ENCODE measurements around the gene AKT1. TPM values are rescaled to one million over a fixed set of nuclear protein-coding genes. Genes with fewer than 3 reads are reported as not detected.
"Not testable (repeated sequence)": the region's sequence is repeated elsewhere in the genome, so short reads cannot be mapped to it uniquely, and the experiment has no call there.

The AKT1 gene
- total RNA-seq: 100 to 1,000 TPM; 110 to 126 TPM

GRCh38 chr14:104794993-104795780, at the start of gene AKT1:
TSS of gene AKT1 (minus strand) at chr14:104795748. CDS start at chr14:104792643, 3,105 bp downstream.
- CTCF ChIA-PET: interaction anchor here (1.1 to 1.8 kb wide), 2 partner anchors 27 to 43 kb away, joined by 4 to 11 read pairs; partner anchors contain the start of gene SIVA1

GRCh38 chr14:104845033-104845666, 49.6 kb upstream of the AKT1 start:
- peaks cover 3% of the 10 kb centered on the region for H3K4me1 Mint-ChIP-seq
- DNase-seq (no peak), ATAC-seq (no peak)
- H3K9me3 Mint-ChIP-seq (ENCODE audit: low read depth): no peaks in the 10 kb centered on the region
- H3K27ac Mint-ChIP-seq: no peak overlapping the region
- intact Hi-C loops (cut with DNase I, micrococcal nuclease): no loop called here
- ChIA-PET CTCF (interaction anchor here (0.9 kb wide), 1 partner anchor 24 kb away, joined by 3 read pairs; no protein-coding TSS in a partner anchor), POLR2A (no interaction called here)
- H3K27me3 Mint-ChIP-seq: peaks cover 33% of the 10 kb centered on the region
- no peaks in the 10 kb centered on the region for H3K36me3 Mint-ChIP-seq (ENCODE audit: low read depth)
- no peak overlapping the region for H3K4me3 Mint-ChIP-seq

More at GRCh38 chr14:104794993-104795780, at the start of gene AKT1:
- peaks cover 2% of the 10 kb centered on the region for H3K36me3 Mint-ChIP-seq (ENCODE audit: low read depth)
- H3K4me3 Mint-ChIP-seq: peak within 1 kb of the TSS; percentile 83
- no peaks in the 10 kb centered on the region for H3K9me3 Mint-ChIP-seq (ENCODE audit: low read depth)
- peaks cover 35% of the 10 kb centered on the region for H3K4me1 Mint-ChIP-seq
- POLR2A ChIA-PET: interaction anchor here (0.6 to 1.4 kb wide), 3 partner anchors 43 to 880 kb away, joined by 4 to 5 read pairs (median 4); partner anchors contain the start of gene SIVA1
- no peaks in the 10 kb centered on the region for H3K27me3 Mint-ChIP-seq
- peak within 1 kb of the TSS; percentile 72 for H3K27ac Mint-ChIP-seq
- intact Hi-C loops (cut with DNase I, micrococcal nuclease): loop anchor here (1.0 to 2.0 kb wide), 5 partner anchors 18 to 696 kb away; partner anchors contain the start of genes SIVA1 (in 1 of the 2) and TEDC1 (in 1 of the 2)
- peak; percentile 44 for ATAC-seq
- peak; percentile 48 for DNase-seq

- CTCF ChIA-PET: interaction anchor here (0.9 kb wide), 1 partner anchor 23 kb away, joined by 3 read pairs; no protein-coding TSS in a partner anchor
- Mint-ChIP-seq H3K4me3 (no peak overlapping the region), H3K27me3 (peaks cover 33% of the 10 kb centered on the region), H3K36me3 (ENCODE audit: low read depth) (no peaks in the 10 kb centered on the region), H3K27ac (no peak overlapping the region), H3K4me1 (peaks cover 3% of the 10 kb centered on the region), H3K9me3 (ENCODE audit: low read depth) (no peaks in the 10 kb centered on the region)
- intact Hi-C loops (cut with DNase I, micrococcal nuclease): no loop called here
- POLR2A ChIA-PET: interaction anchor here (0.7 kb wide), 1 partner anchor 31 kb away, joined by 9 read pairs; no protein-coding TSS in a partner anchor
- DNase-seq (no peak), ATAC-seq (no peak)
Observed at GRCh38 chr14:104844306-104845032, 48.9 kb upstream of the AKT1 start.

DNA sequence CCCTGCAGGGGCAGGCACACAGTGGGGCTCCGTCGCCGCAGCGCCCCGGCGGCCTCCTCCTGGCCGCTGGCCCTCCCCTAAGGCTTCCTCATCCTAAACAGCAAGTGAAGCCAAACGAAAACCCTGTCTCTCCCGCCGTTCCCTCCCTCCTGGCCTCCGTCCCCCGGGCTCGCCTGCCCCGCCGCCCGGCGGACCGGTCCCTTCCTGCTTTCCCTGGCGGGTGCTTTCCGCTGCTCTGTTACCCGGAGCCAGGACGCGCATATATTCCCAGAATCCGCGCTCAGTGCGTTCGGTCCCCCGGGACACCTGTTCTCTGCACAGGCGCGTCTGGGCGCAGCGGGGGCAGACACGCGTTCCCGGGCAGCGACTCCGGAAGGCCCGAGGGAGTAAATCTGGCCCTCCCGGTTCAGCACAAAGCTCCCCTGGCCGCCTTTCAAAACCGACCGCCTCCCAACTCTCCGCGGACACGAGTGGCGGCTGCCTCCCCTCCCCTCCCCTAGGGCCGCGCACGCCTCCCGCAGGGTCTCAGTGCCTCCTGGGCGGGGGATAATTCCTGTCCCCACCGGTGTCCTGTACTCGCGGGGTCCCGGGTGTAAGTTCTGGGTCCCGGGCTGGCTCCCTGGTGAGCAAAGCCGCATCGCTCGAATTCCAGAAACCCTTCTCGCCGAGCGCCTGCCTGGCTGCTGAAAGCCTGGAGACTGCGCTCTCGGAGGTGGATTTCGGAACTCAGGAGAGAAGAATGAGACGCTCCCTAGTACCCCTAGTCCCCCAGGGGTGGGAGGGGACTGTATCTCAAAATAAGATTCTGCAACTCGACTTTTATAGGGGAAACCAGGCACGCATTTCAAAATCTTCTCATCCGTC, 48.1 kb upstream of the AKT1 start:
- Mint-ChIP-seq H3K27ac (no peak overlapping the region), H3K27me3 (peaks cover 33% of the 10 kb centered on the region), H3K36me3 (ENCODE audit: low read depth) (no peaks in the 10 kb centered on the region), H3K4me3 (no peak overlapping the region), H3K4me1 (peaks cover 3% of the 10 kb centered on the region), H3K9me3 (ENCODE audit: low read depth) (no peaks in the 10 kb centered on the region)
- CTCF ChIA-PET: no interaction called here
- no peak for ATAC-seq
- no peak for DNase-seq
- intact Hi-C loops (cut with DNase I, micrococcal nuclease): no loop called here
- POLR2A ChIA-PET: interaction anchor here (0.7 kb wide), 1 partner anchor 30 kb away, joined by 9 read pairs; no protein-coding TSS in a partner anchor

GRCh38 chr14:104843006-104843405, 47.5 kb upstream of the AKT1 start:
- Mint-ChIP-seq H3K4me1 (peaks cover 3% of the 10 kb centered on the region), H3K4me3 (no peak overlapping the region), H3K36me3 (ENCODE audit: low read depth) (no peaks in the 10 kb centered on the region), H3K27ac (no peak overlapping the region), H3K9me3 (ENCODE audit: low read depth) (no peaks in the 10 kb centered on the region), H3K27me3 (peaks cover 33% of the 10 kb centered on the region)
- ATAC-seq (no peak), DNase-seq (no peak)
- intact Hi-C loops (cut with DNase I, micrococcal nuclease): no loop called here
- ChIA-PET POLR2A (no interaction called here), CTCF (interaction anchor here (1.2 kb wide), 1 partner anchor 91 kb away, joined by 5 read pairs; no protein-coding TSS in a partner anchor)

DNA sequence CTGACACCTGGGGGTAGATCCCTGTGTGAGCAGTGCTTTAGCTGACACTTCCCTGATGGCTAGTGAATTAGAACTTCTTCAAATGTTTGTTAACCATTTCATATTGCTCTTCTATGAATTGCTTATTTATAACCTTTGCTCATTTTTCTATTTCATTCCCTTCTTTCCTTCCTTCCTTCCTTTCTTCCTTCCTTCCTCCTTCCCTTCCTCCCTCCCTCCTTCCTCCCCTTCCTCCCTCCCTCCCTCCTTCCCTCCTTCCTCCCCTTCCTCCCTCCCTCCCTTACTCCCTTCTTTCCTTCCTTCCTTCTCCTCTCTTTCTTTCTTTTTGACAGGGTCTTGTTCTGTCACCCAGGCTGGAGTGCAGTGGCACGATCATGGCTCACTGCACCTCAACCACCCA, 46.2 kb upstream of the AKT1 start:
- ATAC-seq (no peak), DNase-seq (no peak)
- Mint-ChIP-seq H3K9me3 (ENCODE audit: low read depth) (no peaks in the 10 kb centered on the region), H3K27ac (no peak overlapping the region), H3K4me3 (no peak overlapping the region), H3K36me3 (ENCODE audit: low read depth) (no peaks in the 10 kb centered on the region), H3K27me3 (peaks cover 31% of the 10 kb centered on the region), H3K4me1 (peaks cover 3% of the 10 kb centered on the region)
- ChIA-PET POLR2A (no interaction called here), CTCF (interaction anchor here (1.2 kb wide), 1 partner anchor 89 kb away, joined by 5 read pairs; no protein-coding TSS in a partner anchor)
- intact Hi-C loops (cut with DNase I, micrococcal nuclease): no loop called here

DNA sequence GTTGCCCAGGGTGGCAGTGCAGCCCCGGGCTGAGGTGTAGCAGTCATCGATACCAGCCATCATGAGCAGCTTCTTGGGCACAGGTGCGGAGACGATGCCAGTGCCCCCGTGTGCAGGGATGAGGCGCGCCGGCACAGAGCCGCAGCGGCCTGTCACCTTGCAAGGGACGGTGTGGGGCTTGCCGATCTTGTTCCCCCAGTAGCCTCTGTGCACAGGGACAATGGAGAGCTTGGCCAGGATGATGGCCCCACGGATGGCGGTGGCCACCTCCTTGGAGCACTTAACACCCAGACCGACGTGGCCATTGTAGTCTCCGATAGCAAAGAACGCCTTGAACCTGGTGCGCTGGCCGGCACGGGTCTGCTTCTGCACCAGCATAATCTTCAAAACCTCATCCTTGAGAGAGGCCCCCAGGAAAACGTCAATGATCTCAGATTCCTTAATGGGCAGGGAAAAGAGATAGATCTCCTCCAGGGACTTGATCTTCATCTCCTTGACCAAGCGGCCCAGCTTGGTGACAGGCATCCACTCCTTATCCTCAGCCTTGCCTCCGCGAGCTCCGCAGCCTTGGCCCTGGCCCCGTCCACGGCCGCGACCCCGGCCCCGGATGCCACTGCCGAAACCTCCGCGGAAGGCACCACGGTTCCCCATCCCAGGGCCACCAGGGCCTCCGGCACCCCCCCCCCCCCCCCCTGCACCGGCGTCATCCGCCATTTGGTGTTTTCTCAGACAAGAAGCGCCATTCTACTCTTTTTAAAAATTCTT, 40.8 kb upstream of the AKT1 start:
- H3K4me3 Mint-ChIP-seq; DNase-seq; H3K36me3 Mint-ChIP-seq (ENCODE audit: low read depth); H3K9me3 Mint-ChIP-seq (ENCODE audit: low read depth); H3K27me3 Mint-ChIP-seq; H3K27ac Mint-ChIP-seq; CTCF ChIA-PET; ATAC-seq; POLR2A ChIA-PET; H3K4me1 Mint-ChIP-seq; intact Hi-C loops (cut with DNase I, micrococcal nuclease): not testable (repeated sequence)

DNA sequence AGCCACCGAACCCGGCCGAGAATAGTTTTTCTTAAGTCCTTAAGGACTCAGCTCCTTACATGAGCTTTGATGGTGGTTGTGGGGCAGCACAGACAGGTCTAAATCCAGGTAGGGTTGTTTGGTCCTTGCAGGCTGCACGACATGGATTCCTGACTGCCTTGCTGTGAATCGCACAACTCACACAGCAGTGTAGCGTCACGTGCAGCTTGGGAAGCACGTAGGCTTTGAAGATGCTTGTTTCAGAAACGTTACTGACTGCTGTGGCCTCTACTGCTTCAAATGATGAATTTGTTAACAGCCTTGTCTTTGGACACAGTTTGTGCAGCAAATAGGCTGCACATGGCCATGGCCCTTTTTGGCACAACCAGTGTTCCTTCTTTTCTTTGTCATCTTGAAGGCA, 35.2 kb upstream of the AKT1 start:
- peaks cover 10% of the 10 kb centered on the region for H3K4me1 Mint-ChIP-seq
- ATAC-seq (no peak), DNase-seq (no peak)
- no peak overlapping the region for H3K27ac Mint-ChIP-seq
- H3K4me3 Mint-ChIP-seq: no peak overlapping the region
- H3K36me3 Mint-ChIP-seq (ENCODE audit: low read depth): no peaks in the 10 kb centered on the region
- H3K27me3 Mint-ChIP-seq: peaks cover 2% of the 10 kb centered on the region
- ChIA-PET POLR2A (no interaction called here), CTCF (no interaction called here)
- H3K9me3 Mint-ChIP-seq (ENCODE audit: low read depth): no peaks in the 10 kb centered on the region
- intact Hi-C loops (cut with DNase I, micrococcal nuclease): no loop called here

DNA sequence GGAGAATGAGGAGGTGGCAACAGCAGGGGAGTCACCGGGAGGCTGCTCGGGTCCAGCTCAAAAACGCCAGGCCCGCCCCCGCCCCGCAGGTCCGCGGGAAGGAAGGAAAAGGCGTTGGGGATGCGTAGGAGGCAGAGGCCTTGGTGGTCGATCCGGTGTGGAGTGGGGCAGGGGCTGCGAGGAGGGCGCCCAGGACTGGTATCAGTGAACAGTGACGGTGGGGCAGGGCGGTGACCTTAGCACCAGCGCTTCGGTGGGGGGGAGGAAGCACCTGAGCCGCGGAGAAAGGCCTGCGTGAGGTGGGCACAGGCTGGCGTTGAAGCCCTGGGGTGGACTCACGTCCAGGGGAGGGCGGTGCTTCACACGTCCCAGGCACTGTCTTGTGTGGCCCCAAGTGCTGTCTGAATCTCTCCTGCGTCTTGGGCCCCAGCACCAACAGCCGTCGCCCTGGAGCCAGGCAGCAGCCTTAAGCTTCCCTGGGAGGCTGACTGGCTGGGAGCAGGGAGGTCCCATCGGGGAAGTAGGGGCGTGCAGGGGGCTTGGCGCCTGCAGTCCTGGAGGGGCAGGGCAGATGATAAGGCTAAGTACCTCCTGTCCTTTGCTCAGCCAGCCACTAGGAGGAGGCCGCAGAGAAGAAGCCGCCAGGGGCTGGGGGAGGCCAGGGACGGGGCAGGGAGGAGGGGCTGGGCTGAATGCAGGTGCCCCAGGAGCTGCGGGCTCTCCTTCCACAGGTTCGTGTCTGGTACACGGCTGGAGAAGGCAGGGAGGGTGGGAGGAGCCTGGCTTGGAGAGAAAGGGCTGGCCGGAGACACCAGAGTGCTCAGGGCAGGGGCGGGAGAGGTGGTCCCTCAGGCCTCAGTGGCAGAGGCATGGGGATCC, 31.9 kb upstream of the AKT1 start:
- peaks cover 13% of the 10 kb centered on the region for H3K4me1 Mint-ChIP-seq
- ATAC-seq (peak; percentile 75), DNase-seq (peak; percentile 73)
- no peaks in the 10 kb centered on the region for H3K36me3 Mint-ChIP-seq (ENCODE audit: low read depth)
- POLR2A ChIA-PET: no interaction called here
- CTCF ChIA-PET: interaction anchor here (0.6 to 2.4 kb wide), 8 partner anchors 9 to 354 kb away, joined by 3 to 26 read pairs (median 5); no protein-coding TSS in a partner anchor
- H3K27ac Mint-ChIP-seq: no peak overlapping the region
- peaks cover 6% of the 10 kb centered on the region for H3K9me3 Mint-ChIP-seq (ENCODE audit: low read depth)
- intact Hi-C loops (cut with DNase I, micrococcal nuclease): loop anchor here in 1 of 2 experiments (2.0 kb wide), 1 partner anchor 473 kb away; the partner anchor contains the start of gene BRF1
- peaks cover 13% of the 10 kb centered on the region for H3K27me3 Mint-ChIP-seq
- H3K4me3 Mint-ChIP-seq: peak overlapping the region; percentile 52

Data from activated CD4-positive, alpha-beta T cell treated with anti-CD3 and anti-CD28 coated beads for 36 hours (primary cell).